GM12892 (cell line): Measurements from ENCODE around the gene CPXM1.

ENCODE experiments used
- POLR2A ChIP-seq: IDR thresholded peaks from 2 replicates; pipeline ENCODE4 v1.6.1; 2011; ENCODE audit warnings: low read depth, low read length, control low read depth
- POLR2AphosphoS5 ChIP-seq: IDR thresholded peaks from 2 replicates; pipeline ENCODE4 v1.6.1; 2011; ENCODE audit warnings: low read depth, low read length, control low read depth

DNA sequence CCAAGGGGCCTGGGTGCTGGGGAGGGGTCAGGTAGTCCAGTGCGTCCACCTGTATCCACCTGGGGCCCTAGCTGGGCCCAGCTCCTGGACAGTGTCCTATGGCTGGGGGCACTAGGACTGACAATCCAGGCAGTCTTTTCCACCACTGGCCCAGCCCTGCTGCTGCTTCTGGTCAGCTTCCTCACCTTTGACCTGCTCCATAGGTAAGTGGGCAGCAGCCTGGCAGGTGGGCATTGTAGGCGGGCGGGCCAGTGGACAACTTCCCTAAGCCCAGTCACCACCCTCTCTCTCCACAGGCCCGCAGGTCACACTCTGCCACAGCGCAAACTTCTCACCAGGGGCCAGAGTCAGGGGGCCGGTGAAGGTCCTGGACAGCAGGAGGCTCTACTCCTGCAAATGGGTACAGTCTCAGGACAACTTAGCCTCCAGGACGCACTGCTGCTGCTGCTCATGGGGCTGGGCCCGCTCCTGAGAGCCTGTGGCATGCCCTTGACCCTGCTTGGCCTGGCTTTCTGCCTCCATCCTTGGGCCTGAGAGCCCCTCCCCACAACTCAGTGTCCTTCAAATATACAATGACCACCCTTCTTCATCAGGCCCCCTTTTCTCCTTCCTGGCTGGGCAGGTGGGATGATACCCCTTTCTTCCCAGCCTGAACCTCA, 14.9 kb upstream of the CPXM1 start:
- TF ChIP-seq POLR2A: no peak
- no peak for TF ChIP-seq POLR2AphosphoS5
